PFSK-1 (cell line): ENCODE measurements around the gene CRTAC1.

Experiments
- POLR2AphosphoS5 ChIP-seq: IDR thresholded peaks from 2 replicates; pipeline ENCODE4 v1.6.1; 2012; ENCODE audit warnings: low read depth, mild to moderate bottlenecking, control low read depth, low read length, moderate library complexity
- TAF1 ChIP-seq: IDR thresholded peaks from 2 replicates; pipeline ENCODE4 v1.6.1; 2012; ENCODE audit warnings: low read length, control low read depth, borderline replicate concordance; ENCODE audit not compliant: insufficient read depth

DNA sequence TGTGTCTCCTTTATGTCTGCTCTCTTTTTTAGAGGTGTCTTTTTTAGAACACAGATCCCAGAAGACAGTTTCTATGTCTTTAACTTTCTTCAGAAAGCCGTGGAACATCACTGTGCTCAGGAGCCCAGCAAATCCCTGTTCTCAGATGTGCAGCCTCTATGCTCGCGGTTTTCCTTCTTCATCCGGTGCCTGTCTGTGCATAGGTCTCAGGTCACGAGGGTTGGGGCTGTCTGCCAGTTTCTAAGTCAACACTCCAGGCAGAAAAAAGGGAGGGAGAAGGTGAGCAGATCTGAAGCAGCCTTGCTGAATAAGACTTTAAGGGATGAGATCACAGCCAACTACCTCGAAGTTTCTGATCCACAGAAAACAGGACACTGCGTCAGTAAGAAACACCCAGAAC lies 68.5 kb downstream of the CRTAC1 start:
- TF ChIP-seq TAF1 (no peak), POLR2AphosphoS5 (no peak)
